Liver (tissue), 3 donors: ENCODE data around the gene DPPA3.
"Not testable (repeated sequence)": the region's sequence is repeated elsewhere in the genome, so short reads cannot be mapped to it uniquely, and the experiment has no call there.

Experiments used
- GABPA ChIP-seq, 2 donors: IDR thresholded peaks in 1 of 2; conservative IDR thresholded peaks in 1 of 2; 2 replicates each; pipeline ENCODE4 v1.6.1; 2016; ENCODE audit warnings: antibody characterized with exemption in 2 of 2, mild to moderate bottlenecking in 1 of 2, moderate library complexity in 1 of 2
- JUND ChIP-seq, 2 donors: IDR thresholded peaks; 2 replicates each; pipeline ENCODE4 v1.6.1; 2016; ENCODE audit warnings: antibody characterized with exemption in 2 of 2
- RAD21 ChIP-seq, 2 donors: IDR thresholded peaks; 2 replicates each; pipeline ENCODE4 v1.6.1; 2016; ENCODE audit warnings: antibody characterized with exemption in 2 of 2, mild to moderate bottlenecking in 2 of 2
- RXRA ChIP-seq, 2 donors: IDR thresholded peaks; 2 replicates each; pipeline ENCODE4 v1.6.1; 2017 to 2018; ENCODE audit warnings: antibody characterized with exemption in 2 of 2, mild to moderate bottlenecking in 1 of 2
- YY1 ChIP-seq: IDR thresholded peaks from 2 replicates; pipeline ENCODE4 v1.6.1; 2016; ENCODE audit warnings: antibody characterized with exemption, mild to moderate bottlenecking
- TF ChIP-seq, protein P1 (sequence below): IDR thresholded peaks from 2 replicates; pipeline ENCODE4 v1.6.1; 2016; ENCODE audit warnings: antibody characterized with exemption, mild to moderate bottlenecking
- TF ChIP-seq, protein P2 (sequence below): fragments of 150-350 bp; IDR thresholded peaks from 2 replicates; pipeline ENCODE4 v1.5.1; 2017; ENCODE audit warnings: improper control_type of control experiment, low read depth, low read length; ENCODE audit not compliant: missing input control
- TF ChIP-seq, protein P3 (sequence below): IDR thresholded peaks from 2 replicates; pipeline ENCODE4 v1.6.1; 2016; ENCODE audit warnings: antibody characterized with exemption
- TF ChIP-seq, protein P4 (sequence below): IDR thresholded peaks from 2 replicates; pipeline ENCODE4 v1.6.1; 2016; ENCODE audit warnings: antibody characterized with exemption
- donor health status: healthy.
- donor health status: healthy.

DNA sequence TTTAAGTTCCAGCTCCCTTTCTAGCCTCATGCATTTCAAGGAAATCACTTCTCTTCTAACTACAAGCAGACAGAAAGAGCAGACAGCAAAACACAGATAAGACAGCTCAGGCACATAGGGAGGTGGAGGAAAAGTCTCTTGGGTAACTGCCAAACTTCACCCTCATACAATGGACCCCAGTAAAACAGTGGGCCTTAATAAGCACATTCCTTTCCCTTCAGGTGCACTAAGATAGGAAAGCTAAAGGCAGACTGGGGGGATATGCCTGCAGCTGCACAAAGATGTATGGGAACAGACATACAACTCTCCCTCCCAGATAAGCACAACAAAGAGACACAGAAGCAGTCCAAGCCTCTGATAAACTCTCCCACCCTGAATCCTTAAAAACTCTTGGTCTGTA is 19.8 kb downstream of the DPPA3 start:
- TF ChIP-seq RAD21 (IDR thresholded peaks at IDR 0.05); RXRA (IDR thresholded peaks at IDR 0.05); JUND (IDR thresholded peaks at IDR 0.05); GABPA (IDR thresholded peaks at IDR 0.05 in 1 of 2, conservative IDR thresholded peaks at IDR 0.05 in 1 of 2); YY1: not testable (repeated sequence)
- TF ChIP-seq, protein P1, sequence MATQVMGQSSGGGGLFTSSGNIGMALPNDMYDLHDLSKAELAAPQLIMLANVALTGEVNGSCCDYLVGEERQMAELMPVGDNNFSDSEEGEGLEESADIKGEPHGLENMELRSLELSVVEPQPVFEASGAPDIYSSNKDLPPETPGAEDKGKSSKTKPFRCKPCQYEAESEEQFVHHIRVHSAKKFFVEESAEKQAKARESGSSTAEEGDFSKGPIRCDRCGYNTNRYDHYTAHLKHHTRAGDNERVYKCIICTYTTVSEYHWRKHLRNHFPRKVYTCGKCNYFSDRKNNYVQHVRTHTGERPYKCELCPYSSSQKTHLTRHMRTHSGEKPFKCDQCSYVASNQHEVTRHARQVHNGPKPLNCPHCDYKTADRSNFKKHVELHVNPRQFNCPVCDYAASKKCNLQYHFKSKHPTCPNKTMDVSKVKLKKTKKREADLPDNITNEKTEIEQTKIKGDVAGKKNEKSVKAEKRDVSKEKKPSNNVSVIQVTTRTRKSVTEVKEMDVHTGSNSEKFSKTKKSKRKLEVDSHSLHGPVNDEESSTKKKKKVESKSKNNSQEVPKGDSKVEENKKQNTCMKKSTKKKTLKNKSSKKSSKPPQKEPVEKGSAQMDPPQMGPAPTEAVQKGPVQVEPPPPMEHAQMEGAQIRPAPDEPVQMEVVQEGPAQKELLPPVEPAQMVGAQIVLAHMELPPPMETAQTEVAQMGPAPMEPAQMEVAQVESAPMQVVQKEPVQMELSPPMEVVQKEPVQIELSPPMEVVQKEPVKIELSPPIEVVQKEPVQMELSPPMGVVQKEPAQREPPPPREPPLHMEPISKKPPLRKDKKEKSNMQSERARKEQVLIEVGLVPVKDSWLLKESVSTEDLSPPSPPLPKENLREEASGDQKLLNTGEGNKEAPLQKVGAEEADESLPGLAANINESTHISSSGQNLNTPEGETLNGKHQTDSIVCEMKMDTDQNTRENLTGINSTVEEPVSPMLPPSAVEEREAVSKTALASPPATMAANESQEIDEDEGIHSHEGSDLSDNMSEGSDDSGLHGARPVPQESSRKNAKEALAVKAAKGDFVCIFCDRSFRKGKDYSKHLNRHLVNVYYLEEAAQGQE: not testable (repeated sequence)
- TF ChIP-seq, protein P2, sequence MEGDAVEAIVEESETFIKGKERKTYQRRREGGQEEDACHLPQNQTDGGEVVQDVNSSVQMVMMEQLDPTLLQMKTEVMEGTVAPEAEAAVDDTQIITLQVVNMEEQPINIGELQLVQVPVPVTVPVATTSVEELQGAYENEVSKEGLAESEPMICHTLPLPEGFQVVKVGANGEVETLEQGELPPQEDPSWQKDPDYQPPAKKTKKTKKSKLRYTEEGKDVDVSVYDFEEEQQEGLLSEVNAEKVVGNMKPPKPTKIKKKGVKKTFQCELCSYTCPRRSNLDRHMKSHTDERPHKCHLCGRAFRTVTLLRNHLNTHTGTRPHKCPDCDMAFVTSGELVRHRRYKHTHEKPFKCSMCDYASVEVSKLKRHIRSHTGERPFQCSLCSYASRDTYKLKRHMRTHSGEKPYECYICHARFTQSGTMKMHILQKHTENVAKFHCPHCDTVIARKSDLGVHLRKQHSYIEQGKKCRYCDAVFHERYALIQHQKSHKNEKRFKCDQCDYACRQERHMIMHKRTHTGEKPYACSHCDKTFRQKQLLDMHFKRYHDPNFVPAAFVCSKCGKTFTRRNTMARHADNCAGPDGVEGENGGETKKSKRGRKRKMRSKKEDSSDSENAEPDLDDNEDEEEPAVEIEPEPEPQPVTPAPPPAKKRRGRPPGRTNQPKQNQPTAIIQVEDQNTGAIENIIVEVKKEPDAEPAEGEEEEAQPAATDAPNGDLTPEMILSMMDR: not testable (repeated sequence)
- TF ChIP-seq, protein P3, sequence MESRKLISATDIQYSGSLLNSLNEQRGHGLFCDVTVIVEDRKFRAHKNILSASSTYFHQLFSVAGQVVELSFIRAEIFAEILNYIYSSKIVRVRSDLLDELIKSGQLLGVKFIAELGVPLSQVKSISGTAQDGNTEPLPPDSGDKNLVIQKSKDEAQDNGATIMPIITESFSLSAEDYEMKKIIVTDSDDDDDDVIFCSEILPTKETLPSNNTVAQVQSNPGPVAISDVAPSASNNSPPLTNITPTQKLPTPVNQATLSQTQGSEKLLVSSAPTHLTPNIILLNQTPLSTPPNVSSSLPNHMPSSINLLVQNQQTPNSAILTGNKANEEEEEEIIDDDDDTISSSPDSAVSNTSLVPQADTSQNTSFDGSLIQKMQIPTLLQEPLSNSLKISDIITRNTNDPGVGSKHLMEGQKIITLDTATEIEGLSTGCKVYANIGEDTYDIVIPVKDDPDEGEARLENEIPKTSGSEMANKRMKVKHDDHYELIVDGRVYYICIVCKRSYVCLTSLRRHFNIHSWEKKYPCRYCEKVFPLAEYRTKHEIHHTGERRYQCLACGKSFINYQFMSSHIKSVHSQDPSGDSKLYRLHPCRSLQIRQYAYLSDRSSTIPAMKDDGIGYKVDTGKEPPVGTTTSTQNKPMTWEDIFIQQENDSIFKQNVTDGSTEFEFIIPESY: not testable (repeated sequence)
- TF ChIP-seq, protein P4, sequence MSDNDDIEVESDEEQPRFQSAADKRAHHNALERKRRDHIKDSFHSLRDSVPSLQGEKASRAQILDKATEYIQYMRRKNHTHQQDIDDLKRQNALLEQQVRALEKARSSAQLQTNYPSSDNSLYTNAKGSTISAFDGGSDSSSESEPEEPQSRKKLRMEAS: not testable (repeated sequence)
